Stimulated activated naive CD4-positive, alpha-beta T cell (primary cell): ENCODE data around the gene ARHGEF25.
A peak's percentile ranks its signal among the peaks of the same experiment; 100 is the strongest.

Experiments
- DNase-seq, 6 experiments: peaks; one replicate each; lab custom pipeline; 2025; lab: John Stamatoyannopoulos, UW

The ARHGEF25 gene

GRCh38 chr12:57621497-57622292 lies 10.5 kb downstream of the ARHGEF25 start:
- DNase-seq = peak; percentile 10 to 59 (median 38)

- DNase-seq = no peak
These were observed 11.3 kb downstream of the ARHGEF25 start for GRCh38 chr12:57622293-57623245.

GRCh38 chr12:57623385-57623784 lies 12.2 kb downstream of the ARHGEF25 start:
- DNase-seq = no peak

- no peak for DNase-seq
These were observed 12.7 kb downstream of the ARHGEF25 start for GRCh38 chr12:57623811-57624390.

GRCh38 chr12:57624441-57625220 lies 13.4 kb downstream of the ARHGEF25 start:
- no peak for DNase-seq

- no peak for DNase-seq
These were observed 14.2 kb downstream of the ARHGEF25 start for GRCh38 chr12:57625261-57626032.

- no peak for DNase-seq
These were observed 15.1 kb downstream of the ARHGEF25 start for GRCh38 chr12:57626111-57626920.

- DNase-seq = no peak
These were observed 15.7 kb downstream of the ARHGEF25 start for GRCh38 chr12:57626921-57627445.

GRCh38 chr12:57627501-57628279 lies 16.5 kb downstream of the ARHGEF25 start:
- DNase-seq = peak in 3 of 6 experiments; percentile 12 to 22 (median 12)

- DNase-seq = no peak
These were observed 17.3 kb downstream of the ARHGEF25 start for GRCh38 chr12:57628280-57629191.

GRCh38 chr12:57629897-57630471 lies 18.7 kb downstream of the ARHGEF25 start:
- DNase-seq = no peak

- DNase-seq = no peak
These were observed 19.7 kb downstream of the ARHGEF25 start for GRCh38 chr12:57630891-57631433.

GRCh38 chr12:57631566-57632072 lies 20.4 kb downstream of the ARHGEF25 start:
- DNase-seq = no peak

GRCh38 chr12:57632073-57632957 lies 21.1 kb downstream of the ARHGEF25 start:
- DNase-seq = peak in 2 of 6 experiments; percentile 15 to 29

- DNase-seq = peak; percentile 14 to 63 (median 45)
These were observed 22.0 kb downstream of the ARHGEF25 start, which contains the start of gene B4GALNT1 for GRCh38 chr12:57632958-57633840. TSS of gene B4GALNT1 (minus strand) at chr12:57633201. CDS start at chr12:57632132, 1,069 bp downstream.
